Neuronal stem cell (in vitro differentiated cells): ENCODE results near the gene NUBPL. TPM values are rescaled to one million over a fixed set of nuclear protein-coding genes. Genes with fewer than 3 reads are reported as not detected.

Experiments used
- DNase-seq: peaks from one replicate; pipeline ENCODE4 v3.0.0-alpha.2; 2013; ENCODE audit warnings: low spot score
- H2AFZ ChIP-seq: one replicate; pipeline ENCODE4 v1.6.1; 2013; ENCODE audit warnings: mild to moderate bottlenecking, low read length, inconsistent platforms
- H2AK5ac ChIP-seq: 2 replicates; pipeline ENCODE4 v1.6.1; 2013; ENCODE audit warnings: low read depth, mild to moderate bottlenecking, inconsistent platforms, low read length, moderate library complexity, mixed read lengths
- H2BK120ac ChIP-seq: 2 replicates; pipeline ENCODE4 v1.6.1; 2013; ENCODE audit warnings: low read depth, mild to moderate bottlenecking, inconsistent platforms, low read length, moderate library complexity, mixed read lengths
- H2BK12ac ChIP-seq: one replicate; pipeline ENCODE4 v1.6.1; 2013; ENCODE audit warnings: low read length, inconsistent platforms
- H2BK15ac ChIP-seq: 2 replicates; pipeline ENCODE4 v1.6.1; 2013; ENCODE audit warnings: mild to moderate bottlenecking, low read length, inconsistent platforms, mixed read lengths
- H2BK5ac ChIP-seq: one replicate; pipeline ENCODE4 v1.6.1; 2013; ENCODE audit warnings: inconsistent platforms, mild to moderate bottlenecking, low read length, moderate library complexity
- H3K14ac ChIP-seq: one replicate; pipeline ENCODE4 v1.6.1; 2013; ENCODE audit warnings: low read length, inconsistent platforms
- H3K18ac ChIP-seq: 2 replicates; pipeline ENCODE4 v1.6.1; 2013; ENCODE audit warnings: low read length, inconsistent platforms
- H3K23ac ChIP-seq: 2 replicates; pipeline ENCODE4 v1.6.1; 2013; ENCODE audit warnings: low read depth, mild to moderate bottlenecking, mixed read lengths, low read length, inconsistent platforms; ENCODE audit not compliant: poor library complexity
- H3K27ac ChIP-seq: replicated peaks from 3 replicates; pipeline ENCODE4 v1.5.1; 2013; ENCODE audit warnings: low read length, inconsistent platforms
- H3K27me3 ChIP-seq, 3 experiments: 2 replicates each; pipeline ENCODE4 v1.6.1; 2013; ENCODE audit warnings: low read length in 3 of 3, mild to moderate bottlenecking in 2 of 3, inconsistent platforms in 1 of 3, low read depth in 1 of 3, mixed read lengths in 1 of 3, moderate library complexity in 1 of 3; ENCODE audit not compliant: control insufficient read depth in 3 of 3, insufficient read depth in 3 of 3
- H3K36me3 ChIP-seq, 2 donors: replicated peaks in 1 of 2; 2 replicates each; pipeline ENCODE4 v1.6.1; 2013; ENCODE audit warnings: low read length in 2 of 2; ENCODE audit not compliant: control insufficient read depth in 2 of 2, insufficient read depth in 2 of 2
- H3K4ac ChIP-seq: 2 replicates; pipeline ENCODE4 v1.6.1; 2013; ENCODE audit warnings: inconsistent platforms, mild to moderate bottlenecking, low read length, moderate library complexity
- H3K4me1 ChIP-seq, 2 donors: 1 replicate in 1 of 2; 2 replicates in 1 of 2; pipeline ENCODE4 v1.6.1; 2013; ENCODE audit warnings: low read length in 2 of 2, low read depth in 1 of 2; ENCODE audit not compliant: control insufficient read depth in 2 of 2, insufficient read depth in 1 of 2
- H3K4me2 ChIP-seq: one replicate; pipeline ENCODE4 v1.6.1; 2013; ENCODE audit warnings: mild to moderate bottlenecking, low read length, inconsistent platforms; ENCODE audit not compliant: insufficient read depth, poor library complexity, severe bottlenecking
- H3K4me3 ChIP-seq, 2 donors: 2 replicates each; pipeline ENCODE4 v1.5.1; 2013; ENCODE audit warnings: low read length in 2 of 2, mild to moderate bottlenecking in 2 of 2, inconsistent platforms in 1 of 2, moderate library complexity in 1 of 2
- H3K79me1 ChIP-seq: one replicate; pipeline ENCODE4 v1.6.1; 2013; ENCODE audit warnings: low read depth, mild to moderate bottlenecking, inconsistent platforms, low read length, moderate library complexity
- H3K9ac ChIP-seq: one replicate; pipeline ENCODE4 v1.6.1; 2013; ENCODE audit warnings: mild to moderate bottlenecking, low read depth, low read length, inconsistent platforms; ENCODE audit not compliant: poor library complexity
- H3K9me3 ChIP-seq, 2 donors: replicated peaks in 1 of 2; 2 replicates each; pipeline versions ENCODE3 to v1.6.1; 2013; ENCODE audit warnings: low read length in 2 of 2, mild to moderate bottlenecking in 2 of 2, inconsistent platforms in 1 of 2, low read depth in 1 of 2, mixed read lengths in 1 of 2, moderate library complexity in 1 of 2; ENCODE audit not compliant: control insufficient read depth in 2 of 2, insufficient read depth in 1 of 2
- H4K8ac ChIP-seq: one replicate; pipeline ENCODE4 v1.6.1; 2013; ENCODE audit warnings: low read depth, mild to moderate bottlenecking, inconsistent platforms, low read length, moderate library complexity
- H4K91ac ChIP-seq: one replicate; pipeline ENCODE4 v1.6.1; 2013; ENCODE audit warnings: low read length, low read depth, mild to moderate bottlenecking, inconsistent platforms; ENCODE audit not compliant: poor library complexity
- WGBS, 2 donors: extraction: QIAGEN DNeasy Blood & Tissue Kit; methylation state at CpG; one replicate each; pipeline ENCODE4 v1.1.7; 2013; ENCODE audit warnings: missing lambda C conversion rate in 2 of 2, mixed read lengths in 1 of 2; ENCODE audit not compliant: insufficient read length in 2 of 2, insufficient replicate concordance in 1 of 2; ENCODE audit errors: extremely low coverage in 2 of 2; 5-methylcytosine and 5-hydroxymethylcytosine counted together
- polyA plus RNA-seq, 2 experiments: library from polyadenylated mRNA; stranded (reverse); fragments of 200-250 nt; gene quantifications; one replicate each; pipeline ENCODE4 v1.2.3, GENCODE V29; 2013

NUBPL gene, protein sequence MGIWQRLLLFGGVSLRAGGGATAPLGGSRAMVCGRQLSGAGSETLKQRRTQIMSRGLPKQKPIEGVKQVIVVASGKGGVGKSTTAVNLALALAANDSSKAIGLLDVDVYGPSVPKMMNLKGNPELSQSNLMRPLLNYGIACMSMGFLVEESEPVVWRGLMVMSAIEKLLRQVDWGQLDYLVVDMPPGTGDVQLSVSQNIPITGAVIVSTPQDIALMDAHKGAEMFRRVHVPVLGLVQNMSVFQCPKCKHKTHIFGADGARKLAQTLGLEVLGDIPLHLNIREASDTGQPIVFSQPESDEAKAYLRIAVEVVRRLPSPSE
- 8.4 TPM for polyA plus RNA-seq (2013, experiment 1 of 2)
- polyA plus RNA-seq (2013, experiment 2 of 2), result 9.1 TPM

DNA sequence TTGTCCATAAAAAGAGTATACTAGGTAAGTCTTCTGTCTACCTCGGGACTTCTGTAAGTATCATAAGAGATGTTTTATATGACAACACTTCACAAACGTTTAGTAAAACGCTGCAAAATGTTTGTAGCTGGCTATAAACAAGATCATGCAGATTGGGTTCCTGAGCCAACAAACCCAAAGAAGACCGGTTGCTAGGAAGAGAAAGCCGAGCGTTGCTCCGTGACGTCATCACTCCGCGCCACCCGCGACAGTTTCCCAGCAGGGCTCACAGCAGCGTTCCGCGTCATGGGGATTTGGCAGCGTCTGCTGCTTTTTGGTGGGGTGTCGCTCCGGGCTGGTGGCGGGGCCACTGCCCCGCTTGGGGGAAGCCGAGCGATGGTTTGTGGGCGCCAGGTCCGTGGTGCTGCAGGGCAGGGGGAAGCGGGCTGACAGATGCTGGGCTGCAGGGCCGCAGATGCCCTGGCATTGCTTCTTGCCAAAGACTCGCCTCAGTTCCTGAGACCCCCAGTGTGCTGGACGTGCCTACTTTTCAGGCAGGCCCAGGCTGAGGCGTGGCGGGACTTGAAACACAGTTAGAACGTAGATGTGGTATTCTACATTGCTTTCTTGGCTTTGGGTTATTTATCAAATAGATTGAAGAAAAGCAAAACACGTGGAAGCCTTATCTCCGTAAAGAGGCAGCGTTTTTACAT is at the start of gene NUBPL:
Gene NUBPL (plus strand): TSS at position 250 of the 692 bp plus-strand sequence. CDS start 36 bp downstream, at position 286.
- peak within 1 kb of the TSS; percentile 65 to 96 for H3K4me3 ChIP-seq
- no peak within 1 kb of the TSS for H2AK5ac ChIP-seq
- H2BK120ac ChIP-seq, result no peak within 1 kb of the TSS
- peak within 1 kb of the TSS; percentile 31 for H3K27ac ChIP-seq
- H2AFZ ChIP-seq, result peak within 1 kb of the TSS; percentile 90
- H2BK5ac ChIP-seq, result no peak within 1 kb of the TSS
- H3K9me3 ChIP-seq, result no peaks in the 10 kb centered on the region
- peak within 1 kb of the TSS; percentile 100 for H4K8ac ChIP-seq
- peaks cover 0 to 3% of the 10 kb centered on the region in 2 donors for H3K36me3 ChIP-seq
- H3K9ac ChIP-seq, result peak within 1 kb of the TSS; percentile 96
- DNase-seq, result peak; percentile 90
- no peak within 1 kb of the TSS for H3K4ac ChIP-seq
- no CpG with 5 or more reads among the region's 34 CpGs for WGBS, 2 donors
- no peaks in the 10 kb centered on the region for H3K27me3 ChIP-seq
- H3K79me1 ChIP-seq, result no peaks in the 10 kb centered on the region
- H2BK15ac ChIP-seq, result no peak within 1 kb of the TSS
- peak within 1 kb of the TSS; percentile 60 for H3K4me2 ChIP-seq
- peak within 1 kb of the TSS; percentile 99 for H3K18ac ChIP-seq
- no peak within 1 kb of the TSS for H2BK12ac ChIP-seq
- peak within 1 kb of the TSS; percentile 63 for H3K14ac ChIP-seq
- peak within 1 kb of the TSS; percentile 87 for H3K23ac ChIP-seq
- no peak within 1 kb of the TSS for H4K91ac ChIP-seq
- no peaks in the 10 kb centered on the region for H3K4me1 ChIP-seq

GRCh38 chr14:31527087-31527486 is 34.1 kb upstream of the NUBPL start:
- no peak overlapping the region for H2AK5ac ChIP-seq
- H3K4ac ChIP-seq, result no peak overlapping the region
- H3K4me2 ChIP-seq, result no peak overlapping the region
- no peak overlapping the region for H3K9ac ChIP-seq
- peaks cover 0 to 5% (median 0%) of the 10 kb centered on the region in 3 experiments for H3K27me3 ChIP-seq
- H3K14ac ChIP-seq, result peak overlapping the region; percentile 71
- WGBS, 2 donors, result no CpG with 5 or more reads among the region's 33 CpGs
- peaks cover 2 to 3% of the 10 kb centered on the region in 2 donors for H3K4me1 ChIP-seq
- H3K79me1 ChIP-seq, result no peaks in the 10 kb centered on the region
- H2BK120ac ChIP-seq, result no peak overlapping the region
- H3K27ac ChIP-seq, result no peak overlapping the region
- no peak for DNase-seq
- peak overlapping the region; percentile 57 for H3K18ac ChIP-seq
- no peak overlapping the region for H2AFZ ChIP-seq
- H3K9me3 ChIP-seq, result no peaks in the 10 kb centered on the region
- no peak overlapping the region for H3K4me3 ChIP-seq
- no peak overlapping the region for H3K23ac ChIP-seq
- H4K91ac ChIP-seq, result no peak overlapping the region
- H4K8ac ChIP-seq, result no peak overlapping the region
- H2BK12ac ChIP-seq, result no peak overlapping the region
- no peaks in the 10 kb centered on the region for H3K36me3 ChIP-seq
- H2BK15ac ChIP-seq, result no peak overlapping the region
- no peak overlapping the region for H2BK5ac ChIP-seq

DNA sequence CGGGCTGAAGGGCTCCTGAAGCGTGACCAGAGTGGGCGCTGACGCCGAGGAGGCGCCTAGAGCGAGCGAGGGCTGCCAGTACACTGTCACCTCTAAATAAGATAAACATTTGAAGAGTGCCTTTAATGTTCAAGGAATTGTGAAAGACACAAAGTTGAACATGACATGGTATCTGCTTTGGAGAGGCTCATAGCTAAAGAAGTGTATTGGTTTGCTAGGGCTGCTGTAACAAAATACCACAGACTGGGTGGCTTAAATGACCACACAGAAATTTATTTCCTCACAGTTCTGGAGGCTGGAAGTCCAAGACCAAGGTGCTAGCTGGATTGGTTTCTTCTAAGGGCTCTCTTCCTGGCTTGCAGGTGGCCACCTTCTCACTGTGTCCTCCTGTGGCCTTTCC is 33.7 kb upstream of the NUBPL start:
- Histone ChIP-seq H3K4me3 (no peak overlapping the region), H3K18ac (no peak overlapping the region), H2BK15ac (no peak overlapping the region), H3K9me3 (no peaks in the 10 kb centered on the region), H3K27ac (no peak overlapping the region), H3K4me2 (no peak overlapping the region), H3K14ac (no peak overlapping the region), H3K79me1 (no peaks in the 10 kb centered on the region), H2BK5ac (no peak overlapping the region), H3K27me3 (peaks cover 0 to 5% (median 0%) of the 10 kb centered on the region in 3 experiments), H4K91ac (no peak overlapping the region), H4K8ac (no peak overlapping the region), H2BK120ac (no peak overlapping the region), H3K4me1 (peaks cover 2 to 3% of the 10 kb centered on the region in 2 donors), H2AK5ac (no peak overlapping the region), H2BK12ac (no peak overlapping the region), H3K4ac (no peak overlapping the region), H3K36me3 (no peaks in the 10 kb centered on the region), H3K9ac (no peak overlapping the region), H3K23ac (no peak overlapping the region), H2AFZ (no peak overlapping the region)
- no peak for DNase-seq
- WGBS, 2 donors, result no CpG with 5 or more reads among the region's 8 CpGs

DNA sequence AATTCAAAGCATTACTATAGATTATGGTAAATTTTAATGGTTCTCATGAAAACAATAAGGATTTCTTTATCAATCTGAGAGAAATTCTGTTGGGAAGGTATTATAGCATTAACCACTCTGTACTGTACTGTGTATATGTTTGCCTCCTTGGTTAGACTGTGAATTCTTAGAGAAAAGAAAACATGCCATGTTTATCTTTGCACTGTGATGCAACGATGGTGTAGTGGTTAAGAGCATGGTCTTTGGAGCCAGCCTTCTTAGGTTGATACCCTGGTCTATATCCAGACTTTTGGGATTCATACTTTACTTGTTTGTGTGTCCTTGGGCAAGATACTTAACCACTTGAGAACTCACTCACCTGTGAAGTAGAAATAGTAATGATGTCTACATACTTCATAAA is 32.2 kb upstream of the NUBPL start:
- Histone ChIP-seq H3K4ac (no peak overlapping the region), H3K27ac (no peak overlapping the region), H3K4me1 (peaks cover 2 to 3% of the 10 kb centered on the region in 2 donors), H4K8ac (no peak overlapping the region), H2BK120ac (no peak overlapping the region), H3K9ac (no peak overlapping the region), H3K18ac (no peak overlapping the region), H3K4me2 (no peak overlapping the region), H2AFZ (no peak overlapping the region), H3K14ac (no peak overlapping the region), H3K4me3 (no peak overlapping the region), H3K79me1 (no peaks in the 10 kb centered on the region), H2BK12ac (no peak overlapping the region), H2BK5ac (no peak overlapping the region), H3K27me3 (no peaks in the 10 kb centered on the region), H2BK15ac (no peak overlapping the region), H3K9me3 (no peaks in the 10 kb centered on the region), H2AK5ac (no peak overlapping the region), H3K23ac (no peak overlapping the region), H4K91ac (no peak overlapping the region), H3K36me3 (no peaks in the 10 kb centered on the region)
- no CpG with 5 or more reads among the region's 1 CpG for WGBS, 2 donors
- no peak for DNase-seq
